GM20000 (cell line): ENCODE measurements around the gene SPSB3.

Experiments
- DNase-seq: peaks from one replicate; pipeline ENCODE4 v3.0.0; 2012; ENCODE audit warnings: low spot score
- CTCF ChIP-seq: IDR thresholded peaks from 2 replicates; pipeline ENCODE4 v1.5.1; 2012; ENCODE audit warnings: mild to moderate bottlenecking, control low read depth; ENCODE audit errors: extremely low read depth, missing control alignments

SPSB3 gene

GRCh38 chr16:1757714-1758461 is 24.5 kb downstream of the SPSB3 start:
- no peak for DNase-seq
- no peak for TF ChIP-seq CTCF

GRCh38 chr16:1754204-1754603 is 28.2 kb downstream of the SPSB3 start:
- TF ChIP-seq CTCF = no peak
- no peak for DNase-seq

GRCh38 chr16:1752853-1753252 is 29.5 kb downstream of the SPSB3 start:
- DNase-seq = no peak
- TF ChIP-seq CTCF = no peak

- no peak for DNase-seq
- no peak for TF ChIP-seq CTCF
Observed at GRCh38 chr16:1751946-1752345, 30.4 kb downstream of the SPSB3 start.

GRCh38 chr16:1749152-1750117 is 32.9 kb downstream of the SPSB3 start:
- TF ChIP-seq CTCF = no peak
- no peak for DNase-seq

GRCh38 chr16:1747934-1748333 is 34.4 kb downstream of the SPSB3 start:
- no peak for TF ChIP-seq CTCF
- no peak for DNase-seq

- TF ChIP-seq CTCF = no peak
- DNase-seq = no peak
Observed at GRCh38 chr16:1746693-1747195, 35.6 kb downstream of the SPSB3 start.
